Kidney (tissue), 14 donors: ENCODE results near the gene IL22RA2. TPM values are rescaled to one million over a fixed set of nuclear protein-coding genes. Genes with fewer than 3 reads are reported as not detected.

ENCODE experiments used
- DNase-seq, 5 donors: peaks; one replicate each; pipeline ENCODE4 v3.0.0-alpha.2; 2013 to 2020
- FAIRE-seq: peaks from 2 replicates; lab custom pipeline; 2012; peaks lifted over from hg19 to GRCh38; lab: Jason Lieb, UNC
- H3K27ac ChIP-seq, 2 donors: one replicate each; pipeline ENCODE4 v1.7.0; 2013; ENCODE audit warnings: low read depth in 2 of 2, low read length in 2 of 2, inconsistent platforms in 1 of 2
- H3K27me3 ChIP-seq: one replicate; pipeline ENCODE4 v1.7.1; 2013; ENCODE audit warnings: low read length, inconsistent platforms; ENCODE audit not compliant: control insufficient read depth, insufficient read depth
- H3K36me3 ChIP-seq, 3 donors: one replicate each; pipeline versions ENCODE4 v1.7.0 to v1.7.1; 2013; ENCODE audit warnings: low read length in 3 of 3, control low read depth in 1 of 3, inconsistent platforms in 1 of 3; ENCODE audit not compliant: insufficient read depth in 3 of 3, control insufficient read depth in 2 of 3
- H3K4me1 ChIP-seq, 3 donors: one replicate each; pipeline versions ENCODE4 v1.7.0 to v1.7.1; 2013; ENCODE audit warnings: low read length in 3 of 3, inconsistent platforms in 1 of 3, low read depth in 1 of 3; ENCODE audit not compliant: control insufficient read depth in 2 of 3, insufficient read depth in 2 of 3
- H3K4me3 ChIP-seq, 3 donors: one replicate each; pipeline versions ENCODE4 v1.7.0 to v1.8.1; 2013; ENCODE audit warnings: low read length in 3 of 3, control low read depth in 1 of 3, inconsistent platforms in 1 of 3
- H3K9ac ChIP-seq, 3 donors: one replicate each; pipeline versions ENCODE4 v1.7.0 to v1.7.1; 2013; ENCODE audit warnings: low read length in 3 of 3, control low read depth in 1 of 3, inconsistent platforms in 1 of 3
- H3K9me3 ChIP-seq, 3 donors: one replicate each; pipeline versions ENCODE4 v1.7.0 to v1.7.1; 2013; ENCODE audit warnings: low read length in 3 of 3, control low read depth in 1 of 3, inconsistent platforms in 1 of 3; ENCODE audit not compliant: control insufficient read depth in 2 of 3, insufficient read depth in 1 of 3
- CTCF ChIP-seq: IDR thresholded peaks from 3 replicates; pipeline ENCODE4 v1.5.1; 2012; ENCODE audit warnings: mild to moderate bottlenecking, moderate library complexity, borderline replicate concordance; ENCODE audit not compliant: insufficient read depth; ENCODE audit errors: extremely low read depth
- intact Hi-C: fragments of 100-400 bp; cut with DNase I; formaldehyde crosslinking; loops from one replicate; pipeline ENCODE4 v1.11.1; 2022
- polyA plus RNA-seq: library from polyadenylated mRNA; stranded (reverse); fragments of 350-450 nt; fragmentation: Illumina TruSeq; extraction: RNeasy Lipid Tissue Mini Kit (QIAGEN cat#74804); gene quantifications from one replicate; pipeline ENCODE4 v1.2.3, GENCODE V29; 2014; ENCODE audit warnings: low read depth, low replicate concordance; ENCODE audit not compliant: insufficient read depth
- total RNA-seq: library from RNA; stranded (reverse); fragmentation: NEBNext Ultra II Directional; extraction: Animal tissue kit (Norgen Biotek cat#: 25700); gene quantifications from one replicate; pipeline ENCODE4 v1.2.1, GENCODE V29; 2021
- donor health status: control.
- donor health status: control.
- donor health status: control.
- donor health status: control.
- donor health status: control.
- donor health status: DM: yes; HTN: yes; CAD: no.
- donor health status: Normal renal cell carcinoma (clear cell type).

The IL22RA2 gene
- total and polyA plus RNA-seq, 2 donors from 2014 or later: not detected

GRCh38 chr6:137097057-137097456 is 76.4 kb downstream of the IL22RA2 start:
- Histone ChIP-seq H3K4me3 (no peak overlapping the region), H3K36me3 (no peaks in the 10 kb centered on the region), H3K27me3 (no peaks in the 10 kb centered on the region), H3K9me3 (no peaks in the 10 kb centered on the region), H3K27ac (no peak overlapping the region), H3K4me1 (no peaks in the 10 kb centered on the region), H3K9ac (no peak overlapping the region)
- intact Hi-C loops: loop anchor here (10.0 kb wide), 1 partner anchor 218 kb away; no protein-coding TSS in a partner anchor
- no peak for FAIRE-seq
- no peak for TF ChIP-seq CTCF
- DNase-seq: no peak

- no peaks in the 10 kb centered on the region for H3K27me3 ChIP-seq
- FAIRE-seq: no peak
- H3K9me3 ChIP-seq: no peaks in the 10 kb centered on the region
- H3K36me3 ChIP-seq: no peaks in the 10 kb centered on the region
- no peaks in the 10 kb centered on the region for H3K4me1 ChIP-seq
- no peak overlapping the region for H3K9ac ChIP-seq
- intact Hi-C loops: loop anchor here (10.0 kb wide), 1 partner anchor 219 kb away; no protein-coding TSS in a partner anchor
- no peak overlapping the region for H3K27ac ChIP-seq
- no peak overlapping the region for H3K4me3 ChIP-seq
- DNase-seq: no peak
- no peak for TF ChIP-seq CTCF
Measured at GRCh38 chr6:137095651-137096238, 77.7 kb downstream of the IL22RA2 start.

GRCh38 chr6:137095093-137095492 is 78.4 kb downstream of the IL22RA2 start:
- Histone ChIP-seq H3K4me3 (no peak overlapping the region), H3K27me3 (no peaks in the 10 kb centered on the region), H3K27ac (no peak overlapping the region), H3K4me1 (no peaks in the 10 kb centered on the region), H3K36me3 (no peaks in the 10 kb centered on the region), H3K9ac (no peak overlapping the region), H3K9me3 (no peaks in the 10 kb centered on the region)
- no peak for DNase-seq
- no peak for TF ChIP-seq CTCF
- no peak for FAIRE-seq
- intact Hi-C loops: loop anchor here (10.0 kb wide), 1 partner anchor 220 kb away; no protein-coding TSS in a partner anchor
